K562 (cell line): Measurements from ENCODE around the gene SACS. TPM values are rescaled to one million over a fixed set of nuclear protein-coding genes. Genes with fewer than 3 reads are reported as not detected.

ENCODE experiments used
- ATAC-seq: fragments of 200-7000 bp; cut with Tn5 transposase; 3 replicates; pipeline ENCODE4 v1.9.1; 2020; ENCODE audit warnings: moderate library complexity
- BruUV-seq: library from RNA; stranded (reverse); fragments of 400-500 nt; replicated peaks from 2 replicates; lab custom pipeline; 2021; lab: Mats Ljungman, UMichigan
- CTCF ChIA-PET: fragments of 300-600 bp; formaldehyde crosslinking; extraction: SDS; loops from one replicate; lab custom pipeline; 2021; ENCODE audit warnings: low intra/inter-chr PET ratio; lab: Yijun Ruan, JAX
- POLR2A ChIA-PET: fragments of 300-600, 350-650 bp; sonication (Branson Sonifier 250); formaldehyde crosslinking; extraction: SDS; loops from one replicate; lab custom pipeline; 2021; ENCODE audit warnings: antibody characterized with exemption, inconsistent platforms; lab: Yijun Ruan, JAX
- DNase-seq, 4 experiments: peaks; one replicate each; pipeline versions ENCODE4 v3.0.0 to v3.0.0-alpha.2; 2011 to 2018; ENCODE audit warnings: low spot score in 3 of 4, mixed read lengths in 3 of 4; ENCODE audit errors: extremely low read depth in 1 of 4
- FAIRE-seq: peaks from 2 replicates; lab custom pipeline; 2011; peaks lifted over from hg19 to GRCh38; lab: Jason Lieb, UNC
- H2AFZ ChIP-seq: 2 replicates; pipeline ENCODE4 v1.6.0; 2011; ENCODE audit warnings: low read depth, low read length, control low read depth, inconsistent platforms
- H3K27ac ChIP-seq: fragments of 200-600 bp; 3 replicates; pipeline ENCODE4 v1.8.0; 2011; ENCODE audit warnings: low read depth, mild to moderate bottlenecking, control low read depth, inconsistent platforms, low read length, moderate library complexity, mixed read lengths; ENCODE audit errors: extremely low read depth
- H3K27me3 ChIP-seq, 2 experiments: fragments of 300-600 bp in 1 of 2; 2 replicates in 1 of 2; 3 replicates in 1 of 2; pipeline versions ENCODE4 v1.6.0 to v1.8.0; 2011; ENCODE audit warnings: inconsistent platforms in 2 of 2, low read length in 2 of 2, mild to moderate bottlenecking in 1 of 2, mixed read lengths in 1 of 2, moderate library complexity in 1 of 2; ENCODE audit not compliant: control insufficient read depth in 2 of 2, insufficient read depth in 2 of 2
- H3K36me3 ChIP-seq: fragments of 300-600 bp; 3 replicates; pipeline ENCODE4 v1.8.0; 2011; ENCODE audit warnings: mild to moderate bottlenecking, low read length, inconsistent platforms; ENCODE audit not compliant: control insufficient read depth, insufficient read depth
- H3K4me1 ChIP-seq, 2 experiments: fragments of 200-600 bp in 1 of 2; replicated peaks in 1 of 2; 2 replicates in 1 of 2; 3 replicates in 1 of 2; pipeline versions ENCODE4 v1.5.1 to v1.8.0; 2011; ENCODE audit warnings: inconsistent platforms in 2 of 2, low read length in 2 of 2, mild to moderate bottlenecking in 1 of 2, mixed read lengths in 1 of 2, moderate library complexity in 1 of 2; ENCODE audit not compliant: control insufficient read depth in 2 of 2, insufficient read depth in 2 of 2
- H3K4me2 ChIP-seq: 2 replicates; pipeline ENCODE4 v1.6.1; 2011; ENCODE audit warnings: low read length, control low read depth, inconsistent platforms, mixed read lengths; ENCODE audit not compliant: insufficient read depth
- H3K4me3 ChIP-seq: fragments of 200-600 bp; sonication (generic), shearing (Covaris generic); 2 replicates; pipeline ENCODE4 v1.5.1; 2016; ENCODE audit warnings: control low read depth, inconsistent platforms
- H3K79me2 ChIP-seq: fragments of 200-600 bp; 3 replicates; pipeline ENCODE4 v1.8.0; 2011; ENCODE audit warnings: low read length, inconsistent platforms; ENCODE audit not compliant: control insufficient read depth, insufficient read depth
- H3K9ac ChIP-seq, 2 experiments: 2 replicates each; pipeline versions ENCODE4 v1.6.0 to v1.6.1; 2011; ENCODE audit warnings: low read depth in 2 of 2, low read length in 2 of 2, control low read depth in 1 of 2, inconsistent platforms in 1 of 2, mild to moderate bottlenecking in 1 of 2, mixed read lengths in 1 of 2; ENCODE audit not compliant: insufficient read depth in 1 of 2
- H3K9me1 ChIP-seq: one replicate; pipeline ENCODE4 v1.6.0; 2011; ENCODE audit warnings: inconsistent platforms, mild to moderate bottlenecking, low read length, moderate library complexity; ENCODE audit not compliant: control insufficient read depth, insufficient read depth
- H3K9me3 ChIP-seq: replicated peaks from 2 replicates; pipeline ENCODE4 v1.5.1; 2011; ENCODE audit warnings: low read depth, low read length, inconsistent platforms; ENCODE audit not compliant: control insufficient read depth, insufficient read depth
- H4K20me1 ChIP-seq: replicated peaks from 2 replicates; pipeline ENCODE4 v1.6.1; 2011; ENCODE audit warnings: low read length, inconsistent platforms, mixed read lengths; ENCODE audit not compliant: control insufficient read depth, insufficient read depth
- BRF1 ChIP-seq: IDR thresholded peaks from 3 replicates; pipeline ENCODE4 v1.6.1; 2011; ENCODE audit warnings: borderline replicate concordance, mild to moderate bottlenecking; ENCODE audit not compliant: insufficient read length; ENCODE audit errors: extremely low read depth
- CBX1 ChIP-seq: sonication (generic); IDR thresholded peaks from 2 replicates; pipeline ENCODE4 v1.6.1; 2016; ENCODE audit warnings: antibody characterized with exemption, low read depth, mild to moderate bottlenecking
- CEBPG ChIP-seq, 3 experiments: fragments of 200-800 bp in 1 of 3; sonication (Bioruptor generic) in 1 of 3; sonication (generic) in 1 of 3; formaldehyde crosslinking in 1 of 3; IDR thresholded peaks in 2 of 3; conservative IDR thresholded peaks in 1 of 3; 2 replicates each; pipeline versions ENCODE4 v1.6.1 to v1.8.0; 2016 to 2022; ENCODE audit warnings: missing compliant biosample characterization in 2 of 3, missing genetic modification characterization in 2 of 3, mild to moderate bottlenecking in 1 of 3, missing genetic modification reagents in 1 of 3
- CREB1 ChIP-seq, 2 experiments: sonication (generic) in 1 of 2; formaldehyde crosslinking in 1 of 2; IDR thresholded peaks; 2 replicates each; pipeline versions ENCODE4 v1.6.1 to v1.8.0; 2012 to 2022; ENCODE audit warnings: inconsistent platforms in 1 of 2, mild to moderate bottlenecking in 1 of 2, missing genetic modification reagents in 1 of 2, moderate library complexity in 1 of 2
- E2F1 ChIP-seq: sonication (generic); formaldehyde crosslinking; IDR thresholded peaks from 2 replicates; pipeline ENCODE4 v1.8.1; 2023; ENCODE audit warnings: mild to moderate bottlenecking, missing genetic modification reagents, moderate library complexity
- ESRRA ChIP-seq: fragments of 450-650 bp; IDR thresholded peaks from 2 replicates; pipeline ENCODE4 v1.6.1; 2014; ENCODE audit warnings: low read depth, mild to moderate bottlenecking, moderate library complexity, borderline replicate concordance
- HNRNPK ChIP-seq: fragments of 200-400 bp; formaldehyde crosslinking; IDR thresholded peaks from one replicate; pipeline ENCODE4 v1.6.1; 2018; ENCODE audit warnings: mild to moderate bottlenecking, low read depth, low read length; ENCODE audit not compliant: poor library complexity, severe bottlenecking
- MEF2D ChIP-seq: conservative IDR thresholded peaks from 2 replicates; pipeline ENCODE4 v1.6.1; 2016; ENCODE audit warnings: low read depth, missing genetic modification characterization, missing compliant biosample characterization
- NONO ChIP-seq, 2 experiments: fragments of 200-400 bp in 1 of 2; fragments of 450-650 bp in 1 of 2; formaldehyde crosslinking in 1 of 2; IDR thresholded peaks; 2 replicates each; pipeline ENCODE4 v1.6.1; 2017; ENCODE audit warnings: low read depth in 2 of 2, mild to moderate bottlenecking in 2 of 2, moderate library complexity in 2 of 2, low read length in 1 of 2
- PTRF ChIP-seq: fragments of 450-650 bp; IDR thresholded peaks from 2 replicates; pipeline ENCODE4 v1.6.1; 2016; ENCODE audit warnings: mild to moderate bottlenecking, missing genetic modification characterization, missing compliant biosample characterization
- SRSF3 ChIP-seq: fragments of 200-400 bp; formaldehyde crosslinking; IDR thresholded peaks from 2 replicates; pipeline ENCODE4 v1.6.1; 2016; ENCODE audit warnings: mild to moderate bottlenecking, low read length, moderate library complexity; ENCODE audit not compliant: insufficient read depth
- TEAD1 ChIP-seq, 2 experiments: fragments of 450-650 bp in 1 of 2; sonication (generic) in 1 of 2; formaldehyde crosslinking; IDR thresholded peaks; 2 replicates each; pipeline versions ENCODE4 v1.4.0 to v1.8.0; 2020 to 2022; ENCODE audit warnings: mild to moderate bottlenecking in 2 of 2, missing genetic modification reagents in 1 of 2
- ZNF41 ChIP-seq: fragments of 250-450 bp; sonication (Bioruptor Pico); conservative IDR thresholded peaks from 2 replicates; pipeline ENCODE4 v1.4.0; 2020; ENCODE audit warnings: mild to moderate bottlenecking
- ZNF778 ChIP-seq: fragments of 450-650 bp; formaldehyde crosslinking; IDR thresholded peaks from 2 replicates; pipeline ENCODE4 v1.4.0; 2020; ENCODE audit warnings: mild to moderate bottlenecking, moderate library complexity
- WGBS: fragments of 100-300 bp; shearing (Covaris generic); methylation state at CpG from one replicate; pipeline ENCODE4 v1.1.6; 2016; ENCODE audit warnings: low coverage, mixed read lengths; ENCODE audit not compliant: insufficient coverage; ENCODE audit errors: missing lambda C conversion rate; 5-methylcytosine and 5-hydroxymethylcytosine counted together
- in situ Hi-C: fragments of 300-500 bp; cut with MboI; formaldehyde crosslinking; loops from 4 replicates; pipeline ENCODE4 v1.15.0; 2018; ENCODE audit warnings: inconsistent platforms, mixed read lengths
- intact Hi-C: fragments of 100-400 bp; cut with micrococcal nuclease; formaldehyde crosslinking; loops from 2 replicates; pipeline ENCODE4 v1.14.2; 2022
- polyA plus RNA-seq, 8 experiments: library from polyadenylated mRNA; depleted of rRNA in 4 of 8; stranded (reverse) in 5 of 8; unstranded in 3 of 8; fragments of >200 nt; fragmentation: Nextera tagmentation in 2 of 8; fragmentation: Illumina TruSeq in 1 of 8; extraction: Ambion mirVana in 2 of 8; extraction: Trizol in 1 of 8; gene quantifications; 2 replicates each; pipeline versions ENCODE4 v1.2.1 to v1.2.3, GENCODE V29; 2011 to 2014; ENCODE audit warnings: inconsistent platforms in 1 of 8, missing spikeins in 1 of 8
- total RNA-seq, 7 experiments: library from RNA; depleted of rRNA in 6 of 7; stranded (reverse); fragments of >200 nt in 6 of 7; fragmentation: Illumina TruSeq in 2 of 7; extraction: Trizol in 2 of 7; gene quantifications; 2 replicates each; pipeline versions ENCODE4 v1.2.1 to v1.2.3, GENCODE V29; 2011 to 2021; ENCODE audit warnings: low replicate concordance in 1 of 7
- TF ChIP-seq, protein P1 (sequence below), 2 experiments: IDR thresholded peaks; 2 replicates each; pipeline ENCODE4 v1.6.1; 2012; ENCODE audit warnings: improper control_type of control experiment in 2 of 2, low read depth in 2 of 2, low read length in 2 of 2, borderline replicate concordance in 1 of 2

The SACS gene
- total and polyA plus RNA-seq, 9 of the 15 experiments (the other 6 are each of a cell fraction or from before 2014, with no cell fraction given): 4.7 to 28.2 (median 18.9) TPM

DNA sequence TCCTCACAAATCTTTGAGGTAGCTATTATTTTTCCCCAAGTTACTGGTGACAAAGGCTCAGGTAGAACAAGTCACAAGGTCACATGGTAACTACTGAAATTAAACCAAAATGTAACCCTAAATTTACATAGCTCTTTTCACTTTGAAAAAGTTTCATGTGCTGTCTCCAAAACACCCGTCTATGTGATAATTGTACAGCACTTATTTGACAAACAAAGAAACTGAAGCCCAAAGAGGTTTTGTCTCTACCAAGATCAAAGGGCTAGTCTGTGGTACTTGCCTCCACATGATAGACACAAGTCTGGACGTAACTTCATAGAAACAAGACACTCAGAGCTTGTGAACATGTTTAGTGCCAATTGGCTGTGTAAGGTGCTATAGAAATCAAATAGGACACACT is 108.3 kb downstream of the SACS start:
- POLR2A ChIA-PET: no interaction called here
- no peak for TF ChIP-seq ZNF41 (CRISPR knock-in tag)
- no peak for TF ChIP-seq MEF2D
- TF ChIP-seq PTRF: no peak
- TF ChIP-seq E2F1: no peak
- TF ChIP-seq CEBPG (CRISPR knock-in tag; IDR thresholded peaks at IDR 0.05): no peak
- no peak for TF ChIP-seq CEBPG (tag; conservative IDR thresholded peaks at IDR 0.05 in 1 of 2, IDR thresholded peaks at IDR 0.05 in 1 of 2)
- TF ChIP-seq, protein P1, sequence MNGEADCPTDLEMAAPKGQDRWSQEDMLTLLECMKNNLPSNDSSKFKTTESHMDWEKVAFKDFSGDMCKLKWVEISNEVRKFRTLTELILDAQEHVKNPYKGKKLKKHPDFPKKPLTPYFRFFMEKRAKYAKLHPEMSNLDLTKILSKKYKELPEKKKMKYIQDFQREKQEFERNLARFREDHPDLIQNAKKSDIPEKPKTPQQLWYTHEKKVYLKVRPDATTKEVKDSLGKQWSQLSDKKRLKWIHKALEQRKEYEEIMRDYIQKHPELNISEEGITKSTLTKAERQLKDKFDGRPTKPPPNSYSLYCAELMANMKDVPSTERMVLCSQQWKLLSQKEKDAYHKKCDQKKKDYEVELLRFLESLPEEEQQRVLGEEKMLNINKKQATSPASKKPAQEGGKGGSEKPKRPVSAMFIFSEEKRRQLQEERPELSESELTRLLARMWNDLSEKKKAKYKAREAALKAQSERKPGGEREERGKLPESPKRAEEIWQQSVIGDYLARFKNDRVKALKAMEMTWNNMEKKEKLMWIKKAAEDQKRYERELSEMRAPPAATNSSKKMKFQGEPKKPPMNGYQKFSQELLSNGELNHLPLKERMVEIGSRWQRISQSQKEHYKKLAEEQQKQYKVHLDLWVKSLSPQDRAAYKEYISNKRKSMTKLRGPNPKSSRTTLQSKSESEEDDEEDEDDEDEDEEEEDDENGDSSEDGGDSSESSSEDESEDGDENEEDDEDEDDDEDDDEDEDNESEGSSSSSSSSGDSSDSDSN (IDR thresholded peaks at IDR 0.05; ENCODE audit: borderline replicate concordance in 1 of 2, low read depth in 2 of 2, low read length in 2 of 2): no peak
- TF ChIP-seq BRF1: no peak
- TF ChIP-seq SRSF3: no peak
- TF ChIP-seq CREB1 (IDR thresholded peaks at IDR 0.05): no peak
- no peak for TF ChIP-seq CREB1 (CRISPR knock-in tag; IDR thresholded peaks at IDR 0.05)
- no peak for TF ChIP-seq TEAD1 (CRISPR knock-in tag; IDR thresholded peaks at IDR 0.05)
- no peak for TF ChIP-seq ESRRA
- no peak for TF ChIP-seq HNRNPK
- no peak for TF ChIP-seq ZNF778 (CRISPR knock-in tag)
- TF ChIP-seq CBX1: no peak
- TF ChIP-seq NONO (IDR thresholded peaks at IDR 0.05; ENCODE audit: low read depth in 2 of 2, low read length in 1 of 2): no peak
- H3K4me3 ChIP-seq: no peak overlapping the region
- no peaks in the 10 kb centered on the region for H3K9me1 ChIP-seq
- H3K79me2 ChIP-seq: no peaks in the 10 kb centered on the region
- DNase-seq (no peak), ATAC-seq (no peak), FAIRE-seq (no peak)
- CTCF ChIA-PET: no interaction called here
- no peak overlapping the region for H3K27ac ChIP-seq
- no peak overlapping the region for H2AFZ ChIP-seq
- 17% methylated on average over 2 of the region's 2 CpGs for WGBS
- no peaks in the 10 kb centered on the region for H3K27me3 ChIP-seq
- H4K20me1 ChIP-seq: no peaks in the 10 kb centered on the region
- BruUV-seq: no TSS peak
- no peaks in the 10 kb centered on the region for H3K9me3 ChIP-seq
- no peak overlapping the region for H3K9ac ChIP-seq
- intact Hi-C loops (no loop called here), in situ Hi-C loops (no loop called here)
- no peaks in the 10 kb centered on the region for H3K36me3 ChIP-seq
- H3K4me1 ChIP-seq: no peaks in the 10 kb centered on the region
- H3K4me2 ChIP-seq: no peak overlapping the region
